GM20000 (cell line): Measurements from ENCODE around the gene MVB12B.
"Not testable (repeated sequence)": the region's sequence is repeated elsewhere in the genome, so short reads cannot be mapped to it uniquely, and the experiment has no call there.

Experiments used
- DNase-seq: peaks from one replicate; pipeline ENCODE4 v3.0.0; 2012; ENCODE audit warnings: low spot score
- TF ChIP-seq, protein P1 (sequence below): IDR thresholded peaks from 2 replicates; pipeline ENCODE4 v1.5.1; 2012; ENCODE audit warnings: mild to moderate bottlenecking, control low read depth; ENCODE audit errors: extremely low read depth, missing control alignments

MVB12B gene

GRCh38 chr9:126550891-126551351 lies 224.3 kb downstream of the MVB12B start:
- no peak for DNase-seq
- TF ChIP-seq, protein P1, sequence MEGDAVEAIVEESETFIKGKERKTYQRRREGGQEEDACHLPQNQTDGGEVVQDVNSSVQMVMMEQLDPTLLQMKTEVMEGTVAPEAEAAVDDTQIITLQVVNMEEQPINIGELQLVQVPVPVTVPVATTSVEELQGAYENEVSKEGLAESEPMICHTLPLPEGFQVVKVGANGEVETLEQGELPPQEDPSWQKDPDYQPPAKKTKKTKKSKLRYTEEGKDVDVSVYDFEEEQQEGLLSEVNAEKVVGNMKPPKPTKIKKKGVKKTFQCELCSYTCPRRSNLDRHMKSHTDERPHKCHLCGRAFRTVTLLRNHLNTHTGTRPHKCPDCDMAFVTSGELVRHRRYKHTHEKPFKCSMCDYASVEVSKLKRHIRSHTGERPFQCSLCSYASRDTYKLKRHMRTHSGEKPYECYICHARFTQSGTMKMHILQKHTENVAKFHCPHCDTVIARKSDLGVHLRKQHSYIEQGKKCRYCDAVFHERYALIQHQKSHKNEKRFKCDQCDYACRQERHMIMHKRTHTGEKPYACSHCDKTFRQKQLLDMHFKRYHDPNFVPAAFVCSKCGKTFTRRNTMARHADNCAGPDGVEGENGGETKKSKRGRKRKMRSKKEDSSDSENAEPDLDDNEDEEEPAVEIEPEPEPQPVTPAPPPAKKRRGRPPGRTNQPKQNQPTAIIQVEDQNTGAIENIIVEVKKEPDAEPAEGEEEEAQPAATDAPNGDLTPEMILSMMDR: no peak

GRCh38 chr9:126551812-126552211 lies 225.2 kb downstream of the MVB12B start:
- no peak for DNase-seq
- TF ChIP-seq, protein P1: no peak

GRCh38 chr9:126554292-126554691 lies 227.7 kb downstream of the MVB12B start:
- TF ChIP-seq, protein P1: no peak
- DNase-seq: no peak

DNA sequence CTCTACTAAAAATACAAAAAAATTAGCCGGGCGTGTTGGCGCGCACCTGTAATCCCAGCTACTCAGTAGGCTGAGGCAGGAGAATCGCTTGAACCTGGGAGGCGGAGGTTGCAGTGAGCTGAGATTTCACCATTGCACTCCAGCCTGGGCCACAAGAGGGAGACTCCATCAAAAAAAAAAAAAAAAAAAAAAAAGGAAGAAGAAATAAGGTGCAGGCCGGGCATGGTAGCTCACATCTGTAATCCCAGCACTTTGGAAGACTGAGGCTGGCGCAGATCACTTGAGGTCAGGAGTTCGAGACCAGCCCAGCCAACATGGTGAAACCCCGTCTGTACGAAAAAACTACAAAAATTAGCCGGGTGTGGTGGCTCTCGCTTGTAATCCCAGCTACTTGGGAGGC lies 228.8 kb downstream of the MVB12B start:
- DNase-seq: not testable (repeated sequence)
